Measurements from ENCODE around the gene CDAN1. TPM values are rescaled to one million over a fixed set of nuclear protein-coding genes. Genes with fewer than 3 reads are reported as not detected.

The CDAN1 gene
- total RNA-seq, 1 donor from 2014 or later = 15.6 TPM

DNA sequence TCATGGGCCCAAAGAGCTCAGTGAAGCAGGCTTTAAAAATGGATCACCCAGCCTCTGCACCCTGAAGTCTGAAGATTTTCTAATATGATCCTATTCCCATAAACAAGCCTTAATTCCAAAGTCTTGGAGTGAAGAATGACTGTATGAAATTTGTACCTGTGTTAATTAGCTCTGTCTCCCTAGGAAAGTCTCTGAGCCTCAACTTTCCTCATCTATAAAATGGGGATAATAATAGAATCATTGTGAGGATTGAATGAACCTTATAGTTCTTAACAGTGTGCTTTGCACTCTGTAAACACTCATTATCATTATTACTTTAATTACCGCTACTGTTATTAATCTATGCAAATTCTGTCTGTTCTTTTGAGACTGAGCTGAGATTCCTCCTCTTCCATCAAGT is 61.9 kb downstream of the CDAN1 start:
- H3K36me3 Mint-ChIP-seq (ENCODE audit: low read depth) = peaks cover 23% of the 10 kb centered on the region
- CTCF ChIA-PET = no interaction called here
- no peak for DNase-seq

DNA sequence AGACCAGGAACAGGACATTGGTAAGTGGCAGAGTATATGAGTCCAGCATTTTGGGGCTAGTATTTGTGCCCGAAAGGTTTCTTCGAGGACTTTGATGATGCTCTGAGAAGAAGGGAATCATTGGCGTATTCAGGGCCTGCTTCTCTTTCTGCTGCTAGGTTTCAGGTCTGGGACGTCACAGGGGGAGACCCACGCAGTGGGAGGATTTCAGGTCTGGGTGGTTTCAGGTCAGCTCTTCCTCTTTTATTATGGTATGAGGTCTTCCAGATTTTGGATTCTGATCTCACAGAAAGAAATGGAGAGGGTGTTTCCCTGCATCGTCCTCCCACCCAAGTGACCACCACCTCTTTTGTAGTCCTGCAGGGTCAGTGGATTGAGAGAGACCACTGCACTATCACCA is 62.5 kb downstream of the CDAN1 start:
- ATAC-seq (ENCODE audit: low read depth) = no peak
- Mint-ChIP-seq H3K4me1 (no peaks in the 10 kb centered on the region), H3K36me3 (ENCODE audit: low read depth) (peaks cover 23% of the 10 kb centered on the region), H3K4me3 (no peak overlapping the region), H3K9me3 (no peaks in the 10 kb centered on the region), H3K27me3 (no peaks in the 10 kb centered on the region), H3K27ac (no peak overlapping the region)
- intact Hi-C loops (cut with micrococcal nuclease) = no loop called here
- TF ChIP-seq, protein P1, sequence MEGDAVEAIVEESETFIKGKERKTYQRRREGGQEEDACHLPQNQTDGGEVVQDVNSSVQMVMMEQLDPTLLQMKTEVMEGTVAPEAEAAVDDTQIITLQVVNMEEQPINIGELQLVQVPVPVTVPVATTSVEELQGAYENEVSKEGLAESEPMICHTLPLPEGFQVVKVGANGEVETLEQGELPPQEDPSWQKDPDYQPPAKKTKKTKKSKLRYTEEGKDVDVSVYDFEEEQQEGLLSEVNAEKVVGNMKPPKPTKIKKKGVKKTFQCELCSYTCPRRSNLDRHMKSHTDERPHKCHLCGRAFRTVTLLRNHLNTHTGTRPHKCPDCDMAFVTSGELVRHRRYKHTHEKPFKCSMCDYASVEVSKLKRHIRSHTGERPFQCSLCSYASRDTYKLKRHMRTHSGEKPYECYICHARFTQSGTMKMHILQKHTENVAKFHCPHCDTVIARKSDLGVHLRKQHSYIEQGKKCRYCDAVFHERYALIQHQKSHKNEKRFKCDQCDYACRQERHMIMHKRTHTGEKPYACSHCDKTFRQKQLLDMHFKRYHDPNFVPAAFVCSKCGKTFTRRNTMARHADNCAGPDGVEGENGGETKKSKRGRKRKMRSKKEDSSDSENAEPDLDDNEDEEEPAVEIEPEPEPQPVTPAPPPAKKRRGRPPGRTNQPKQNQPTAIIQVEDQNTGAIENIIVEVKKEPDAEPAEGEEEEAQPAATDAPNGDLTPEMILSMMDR (IDR thresholded peaks at IDR 0.05) = no peak
- CTCF ChIA-PET = no interaction called here
- no peak for DNase-seq
- POLR2A ChIA-PET = no interaction called here

More for the DNA sequence above, 61.9 kb downstream of the CDAN1 start:
- H3K4me3 Mint-ChIP-seq = no peak overlapping the region
- H3K27me3 Mint-ChIP-seq = no peaks in the 10 kb centered on the region
- POLR2A ChIA-PET = no interaction called here
- no peaks in the 10 kb centered on the region for H3K4me1 Mint-ChIP-seq
- H3K9me3 Mint-ChIP-seq = no peaks in the 10 kb centered on the region
- intact Hi-C loops (cut with micrococcal nuclease) = no loop called here
- TF ChIP-seq, protein P1 (IDR thresholded peaks at IDR 0.05) = no peak
- ATAC-seq (ENCODE audit: low read depth) = no peak
- H3K27ac Mint-ChIP-seq = no peak overlapping the region

Other genes starting within 250 kb of the CDAN1 start
- 46.6 and 46.9 TPM in 2 replicates for gene ZNF106, start 246.0 kb downstream of the CDAN1 start, total RNA-seq
- 111 and 123 TPM in 2 replicates for gene SNAP23, start 241.5 kb downstream of the CDAN1 start, total RNA-seq
- 16.1 and 21.4 TPM in 2 replicates for gene LRRC57, start 188.3 kb downstream of the CDAN1 start, total RNA-seq
- gene HAUS2, start 188.3 kb downstream of the CDAN1 start, total RNA-seq = 18.2 and 20.8 TPM in 2 replicates
- 5.5 and 7.1 TPM in 2 replicates for gene STARD9, start 161.5 kb downstream of the CDAN1 start, total RNA-seq
- gene TTBK2, start 183.7 kb upstream of the CDAN1 start, total RNA-seq = 16.2 and 19.8 TPM in 2 replicates